SK-N-SH (cell line): Measurements from ENCODE around the gene SERPINA12. TPM values are rescaled to one million over a fixed set of nuclear protein-coding genes. Genes with fewer than 3 reads are reported as not detected.

ENCODE experiments used
- CTCF ChIA-PET: fragments of 300-600, 350-600 bp; formaldehyde crosslinking; extraction: SDS; loops from one replicate; lab custom pipeline; 2021; lab: Yijun Ruan, JAX
- POLR2A ChIA-PET: fragments of 350-600 bp; sonication (Branson Sonifier 250); formaldehyde crosslinking; extraction: SDS; loops from one replicate; lab custom pipeline; 2020; ENCODE audit warnings: antibody characterized with exemption, inconsistent platforms; lab: Yijun Ruan, JAX
- DNase-seq: peaks from one replicate; pipeline ENCODE4 v3.0.0; 2012
- H2AFZ ChIP-seq: fragments of 200-600 bp; sonication (generic); 2 replicates; pipeline ENCODE4 v1.8.1; 2016; ENCODE audit warnings: antibody characterized with exemption, mild to moderate bottlenecking, low read depth
- H3F3A ChIP-seq: fragments of 200-600 bp; sonication (generic); replicated peaks from 2 replicates; pipeline ENCODE3; 2016; ENCODE audit warnings: antibody characterized with exemption, mild to moderate bottlenecking; ENCODE audit not compliant: insufficient read depth
- H3K27ac ChIP-seq, 2 experiments: fragments of 200-500 bp in 1 of 2; fragments of 200-600 bp in 1 of 2; sonication (Bioruptor generic) in 1 of 2; sonication (generic), shearing (Covaris generic) in 1 of 2; 2 replicates each; pipeline versions ENCODE4 v1.5.1 to v1.6.1; 2014 to 2016; ENCODE audit warnings: low read depth in 2 of 2, inconsistent platforms in 1 of 2, low read length in 1 of 2, mild to moderate bottlenecking in 1 of 2, mixed read lengths in 1 of 2
- H3K27me3 ChIP-seq: fragments of 200-600 bp; sonication (generic), shearing (Covaris generic); 2 replicates; pipeline ENCODE4 v1.6.1; 2016; ENCODE audit warnings: mixed run types; ENCODE audit not compliant: insufficient read depth
- H3K36me3 ChIP-seq, 2 experiments: fragments of 200-500 bp in 1 of 2; fragments of 200-600 bp in 1 of 2; sonication (Bioruptor generic) in 1 of 2; sonication (generic) in 1 of 2; replicated peaks in 1 of 2; 2 replicates each; pipeline versions ENCODE3 to v1.5.1; 2014 to 2016; ENCODE audit warnings: low read length in 1 of 2, mild to moderate bottlenecking in 1 of 2; ENCODE audit not compliant: insufficient read depth in 2 of 2, control insufficient read depth in 1 of 2
- H3K4me1 ChIP-seq, 2 experiments: fragments of 200-500 bp in 1 of 2; fragments of 200-600 bp in 1 of 2; sonication (Bioruptor generic) in 1 of 2; sonication (generic), shearing (Covaris generic) in 1 of 2; 2 replicates each; pipeline versions ENCODE4 v1.5.1 to v1.6.1; 2014 to 2016; ENCODE audit warnings: low read depth in 1 of 2, low read length in 1 of 2, mixed run types in 1 of 2; ENCODE audit not compliant: insufficient read depth in 2 of 2, control insufficient read depth in 1 of 2
- H3K4me2 ChIP-seq: fragments of 200-600 bp; sonication (generic), shearing (Covaris generic); 2 replicates; pipeline ENCODE4 v1.6.1; 2017; ENCODE audit warnings: mixed run types
- H3K4me3 ChIP-seq, 2 experiments: fragments of 200-500 bp in 1 of 2; fragments of 200-600 bp in 1 of 2; sonication (Bioruptor generic) in 1 of 2; sonication (generic), shearing (Covaris generic) in 1 of 2; 2 replicates each; pipeline versions ENCODE4 v1.5.1 to v1.8.1; 2014 to 2016; ENCODE audit warnings: low read depth in 2 of 2, inconsistent platforms in 1 of 2, low read length in 1 of 2, mild to moderate bottlenecking in 1 of 2, mixed read lengths in 1 of 2, moderate library complexity in 1 of 2
- H3K79me2 ChIP-seq: fragments of 200-600 bp; sonication (generic); 2 replicates; pipeline ENCODE4 v1.8.1; 2017; ENCODE audit warnings: mild to moderate bottlenecking; ENCODE audit not compliant: insufficient read depth
- H3K9ac ChIP-seq: fragments of 200-600 bp; sonication (generic); 2 replicates; pipeline ENCODE4 v1.6.1; 2017; ENCODE audit warnings: mixed run types
- H3K9me2 ChIP-seq: fragments of 200-600 bp; sonication (generic); 2 replicates; pipeline ENCODE4 v1.6.1; 2017; ENCODE audit warnings: mixed run types
- H3K9me3 ChIP-seq: fragments of 200-600 bp; sonication (generic); 2 replicates; pipeline ENCODE4 v1.6.1; 2017; ENCODE audit warnings: mixed run types, mild to moderate bottlenecking, moderate library complexity
- H4K20me1 ChIP-seq: fragments of 200-600 bp; sonication (generic); 2 replicates; pipeline ENCODE4 v1.6.1; 2017; ENCODE audit warnings: mild to moderate bottlenecking, mixed run types; ENCODE audit not compliant: insufficient read depth
- CHD2 ChIP-seq: fragments of 150-350 bp; IDR thresholded peaks from 2 replicates; pipeline ENCODE4 v1.6.1; 2018; ENCODE audit warnings: low read length; ENCODE audit not compliant: partially characterized antibody
- GABPA ChIP-seq: IDR thresholded peaks from 2 replicates; pipeline ENCODE4 v1.4.0; 2012; ENCODE audit warnings: low read depth, mild to moderate bottlenecking
- MAX ChIP-seq: IDR thresholded peaks from 2 replicates; pipeline ENCODE4 v1.4.0; 2012; ENCODE audit warnings: low read depth
- MEF2A ChIP-seq: IDR thresholded peaks from 2 replicates; pipeline ENCODE4 v1.4.0; 2012; ENCODE audit warnings: low read depth, borderline replicate concordance
- MXI1 ChIP-seq: IDR thresholded peaks from 2 replicates; pipeline ENCODE4 v1.6.1; 2012; ENCODE audit warnings: mild to moderate bottlenecking, low read depth, low read length, improper control_type of control experiment
- PBX3 ChIP-seq: IDR thresholded peaks from 2 replicates; pipeline ENCODE4; 2012
- RAD21 ChIP-seq: IDR thresholded peaks from 2 replicates; pipeline ENCODE4 v1.6.1; 2012; ENCODE audit warnings: mild to moderate bottlenecking, low read length
- RCOR1 ChIP-seq: fragments of 150-350 bp; IDR thresholded peaks from 2 replicates; pipeline ENCODE4 v1.6.1; 2017; ENCODE audit warnings: antibody characterized with exemption, low read length
- RFX5 ChIP-seq: IDR thresholded peaks from 2 replicates; pipeline ENCODE4 v1.6.1; 2012; ENCODE audit warnings: mild to moderate bottlenecking, improper control_type of control experiment, low read length
- RXRA ChIP-seq: IDR thresholded peaks from 2 replicates; pipeline ENCODE4 v1.4.0; 2012; ENCODE audit warnings: low read depth, mild to moderate bottlenecking, borderline replicate concordance
- SMC3 ChIP-seq: IDR thresholded peaks from 2 replicates; pipeline ENCODE4 v1.6.1; 2012; ENCODE audit warnings: low read depth, low read length, improper control_type of control experiment
- TAF1 ChIP-seq: IDR thresholded peaks from 2 replicates; pipeline ENCODE4 v1.6.1; 2012; ENCODE audit warnings: low read depth, mild to moderate bottlenecking, low read length, moderate library complexity, borderline replicate concordance
- TCF12 ChIP-seq: IDR thresholded peaks from 2 replicates; pipeline ENCODE4 v1.4.0; 2012
- WGBS: methylation state at CpG from one replicate; pipeline ENCODE4 v1.1.6; 2017; ENCODE audit warnings: low lambda C conversion rate; 5-methylcytosine and 5-hydroxymethylcytosine counted together
- polyA plus RNA-seq, 3 experiments: library from polyadenylated mRNA; depleted of rRNA; stranded (reverse); fragments of >200 nt; gene quantifications; 2 replicates each; pipeline ENCODE4 v1.2.3, GENCODE V29; 2012

Gene SERPINA12
- polyA plus RNA-seq, 1 of the 3 experiments (the other 2 are of a cell fraction) = not detected

DNA sequence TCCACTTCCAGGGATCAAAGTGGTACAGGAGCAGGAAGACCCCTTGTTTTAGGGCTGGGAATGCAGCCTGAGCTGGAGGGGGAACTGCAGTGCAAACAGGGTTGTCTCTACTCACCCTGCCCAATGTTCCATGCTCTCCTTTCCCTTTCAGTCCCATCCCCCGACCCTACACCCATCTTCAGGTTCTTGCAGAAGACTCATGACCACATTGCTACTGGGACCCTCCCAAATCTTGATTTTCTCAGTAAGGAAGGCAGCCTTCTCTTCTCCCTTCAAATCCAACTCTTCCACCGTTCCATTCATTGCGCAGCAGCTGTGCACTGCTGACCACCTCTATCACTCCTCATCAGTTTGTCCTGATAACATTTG, 58.6 kb downstream of the SERPINA12 start:
- CTCF ChIA-PET = interaction anchor here (1.0 kb wide), 1 partner anchor 11 kb away, joined by 3 read pairs; no protein-coding TSS in a partner anchor
- WGBS = 23% methylated on average over 3 of the region's 3 CpGs

GRCh38 chr14:94449930-94450329, 59.3 kb downstream of the SERPINA12 start:
- H3F3A ChIP-seq = no peaks in the 10 kb centered on the region
- peaks cover 20% of the 10 kb centered on the region; the same call in 1 of the 2 replicates for H3K27me3 ChIP-seq
- H2AFZ ChIP-seq = no peak overlapping the region
- POLR2A ChIA-PET = no interaction called here
- H3K9ac ChIP-seq = no peak overlapping the region
- no peak for DNase-seq
- H3K4me1 ChIP-seq = no peaks in the 10 kb centered on the region
- CTCF ChIA-PET = no interaction called here
- no peak overlapping the region for H3K27ac ChIP-seq
- no peak overlapping the region for H3K4me3 ChIP-seq
- H3K4me2 ChIP-seq = no peak overlapping the region
- H3K9me2 ChIP-seq = no peaks in the 10 kb centered on the region
- no peaks in the 10 kb centered on the region for H3K9me3 ChIP-seq
- H4K20me1 ChIP-seq = no peaks in the 10 kb centered on the region
- H3K79me2 ChIP-seq = no peaks in the 10 kb centered on the region
- H3K36me3 ChIP-seq = no peaks in the 10 kb centered on the region
- TF ChIP-seq MXI1 (no peak), TAF1 (no peak), MEF2A (no peak), RAD21 (no peak), MAX (no peak), RCOR1 (no peak), CHD2 (no peak), SMC3 (no peak), RFX5 (no peak), TCF12 (no peak), GABPA (no peak), PBX3 (no peak)
- TF ChIP-seq, all 33 proteins: peak for 0
- 9% methylated on average over 5 of the region's 6 CpGs for WGBS

More for the DNA sequence above, 58.6 kb downstream of the SERPINA12 start:
- H3K9me3 ChIP-seq = no peaks in the 10 kb centered on the region
- H3K36me3 ChIP-seq = no peaks in the 10 kb centered on the region
- peaks cover 20% of the 10 kb centered on the region; the same call in 1 of the 2 replicates for H3K27me3 ChIP-seq
- no peaks in the 10 kb centered on the region for H3K4me1 ChIP-seq
- no peaks in the 10 kb centered on the region for H3K9me2 ChIP-seq
- H3K4me2 ChIP-seq = no peak overlapping the region
- no peaks in the 10 kb centered on the region for H4K20me1 ChIP-seq
- H3K4me3 ChIP-seq = no peak overlapping the region
- H3F3A ChIP-seq = no peaks in the 10 kb centered on the region
- TF ChIP-seq RXRA (no peak), MEF2A (no peak), TCF12 (no peak), SMC3 (no peak), GABPA (no peak)
- TF ChIP-seq, all 33 proteins: peak for 0
- no peak for DNase-seq
- Histone ChIP-seq H3K79me2 (no peaks in the 10 kb centered on the region), H2AFZ (no peak overlapping the region), H3K9ac (no peak overlapping the region), H3K27ac (no peak overlapping the region)
- POLR2A ChIA-PET = no interaction called here
